Neural progenitor cell (in vitro differentiated cells): ENCODE results near the gene ALK. TPM values are rescaled to one million over a fixed set of nuclear protein-coding genes. Genes with fewer than 3 reads are reported as not detected.

ENCODE experiments used
- DNase-seq: peaks from one replicate; pipeline ENCODE4 v3.0.0-alpha.2; 2016; ENCODE audit warnings: low spot score
- H2AFZ ChIP-seq: fragments of 200-600 bp; sonication (generic); replicated peaks from 2 replicates; pipeline ENCODE4 v1.6.1; 2016; ENCODE audit warnings: antibody characterized with exemption
- H3F3A ChIP-seq: fragments of 200-600 bp; sonication (generic); 2 replicates; pipeline ENCODE4 v1.6.1; 2016; ENCODE audit warnings: antibody characterized with exemption, low read depth
- H3K27ac ChIP-seq: fragments of 200-600 bp; sonication (generic); 2 replicates; pipeline ENCODE4 v1.5.1; 2016; ENCODE audit warnings: mild to moderate bottlenecking
- H3K27me3 ChIP-seq: fragments of 200-600 bp; sonication (generic); 2 replicates; pipeline ENCODE4 v1.6.1; 2016; ENCODE audit warnings: mild to moderate bottlenecking, moderate library complexity
- H3K36me3 ChIP-seq: fragments of 200-600 bp; sonication (generic); 2 replicates; pipeline ENCODE4 v1.5.1; 2016
- H3K4me1 ChIP-seq: fragments of 200-600 bp; sonication (generic); 2 replicates; pipeline ENCODE4 v1.6.1; 2016; ENCODE audit warnings: mixed run types
- H3K4me2 ChIP-seq: fragments of 200-600 bp; sonication (generic); 2 replicates; pipeline ENCODE4 v1.6.1; 2016
- H3K4me3 ChIP-seq: fragments of 200-600 bp; sonication (generic); 2 replicates; pipeline ENCODE4 v1.5.1; 2016
- H3K79me2 ChIP-seq: fragments of 200-600 bp; sonication (generic); 2 replicates; pipeline ENCODE4 v1.6.1; 2016; ENCODE audit warnings: low read depth
- H3K9ac ChIP-seq: fragments of 200-600 bp; sonication (generic); 2 replicates; pipeline ENCODE4 v1.6.1; 2016
- H3K9me3 ChIP-seq: fragments of 200-600 bp; sonication (generic); 2 replicates; pipeline ENCODE4 v1.5.1; 2016; ENCODE audit warnings: low read depth
- H4K20me1 ChIP-seq: fragments of 200-600 bp; sonication (generic); 2 replicates; pipeline ENCODE4 v1.6.1; 2016; ENCODE audit warnings: low read depth
- H3K27ac Mint-ChIP-seq: 3 replicates; pipeline ENCODE4 v1.8.0; 2021; ENCODE audit warnings: mixed read lengths
- H3K27me3 Mint-ChIP-seq: 2 replicates; pipeline ENCODE4 v1.8.0; 2022; ENCODE audit warnings: low read depth, mild to moderate bottlenecking, inconsistent platforms, moderate library complexity, mixed read lengths; ENCODE audit not compliant: insufficient read depth
- H3K36me3 Mint-ChIP-seq: 3 replicates; pipeline ENCODE4 v1.8.0; 2021; ENCODE audit warnings: mixed read lengths
- H3K4me1 Mint-ChIP-seq: 3 replicates; pipeline ENCODE4 v1.8.0; 2021; ENCODE audit warnings: mixed read lengths
- H3K4me3 Mint-ChIP-seq: 3 replicates; pipeline ENCODE4 v1.8.0; 2021; ENCODE audit warnings: mild to moderate bottlenecking, moderate library complexity, mixed read lengths
- H3K9me3 Mint-ChIP-seq: 3 replicates; pipeline ENCODE4 v1.8.0; 2020; ENCODE audit warnings: mixed read lengths
- CTCF ChIP-seq: fragments of 200-600 bp; sonication (generic); IDR thresholded peaks from 2 replicates; pipeline ENCODE4 v1.5.1; 2017; ENCODE audit warnings: antibody characterized with exemption, mild to moderate bottlenecking
- EZH2 ChIP-seq: fragments of 200-600 bp; sonication (generic); IDR thresholded peaks from 2 replicates; pipeline ENCODE4 v1.6.1; 2017; ENCODE audit warnings: antibody characterized with exemption, mild to moderate bottlenecking, moderate library complexity
- EZH2phosphoT487 ChIP-seq: fragments of 200-600 bp; sonication (generic); IDR thresholded peaks from 2 replicates; pipeline ENCODE4 v1.6.1; 2017; ENCODE audit warnings: antibody characterized with exemption
- total RNA-seq: library from RNA; depleted of rRNA; stranded (reverse); fragments of >200 nt; gene quantifications from 2 replicates; pipeline ENCODE4 v1.2.3, GENCODE V29; 2015; ENCODE audit warnings: low replicate concordance

ALK gene
- total RNA-seq, 1 donor from 2014 or later = not detected

- Mint-ChIP-seq H3K27me3 (no peaks in the 10 kb centered on the region), H3K36me3 (no peaks in the 10 kb centered on the region), H3K27ac (no peak overlapping the region), H3K4me1 (peaks cover 3% of the 10 kb centered on the region), H3K9me3 (no peaks in the 10 kb centered on the region), H3K4me3 (no peak overlapping the region)
- H3K4me2 ChIP-seq = no peak overlapping the region
- no peaks in the 10 kb centered on the region for H3F3A ChIP-seq
- no peak overlapping the region for H2AFZ ChIP-seq
- DNase-seq = no peak
- H3K4me1 ChIP-seq = no peaks in the 10 kb centered on the region
- H3K27me3 ChIP-seq = no peaks in the 10 kb centered on the region
- H3K9ac ChIP-seq = no peak overlapping the region
- H3K36me3 ChIP-seq = no peaks in the 10 kb centered on the region
- H3K79me2 ChIP-seq = no peaks in the 10 kb centered on the region
- no peak overlapping the region for H3K27ac ChIP-seq
- H3K4me3 ChIP-seq = no peak overlapping the region
- H3K9me3 ChIP-seq = no peaks in the 10 kb centered on the region
- TF ChIP-seq CTCF = no peak
- TF ChIP-seq EZH2phosphoT487 = no peak
- no peak for TF ChIP-seq EZH2
- H4K20me1 ChIP-seq = no peaks in the 10 kb centered on the region
Measured at GRCh38 chr2:29789911-29790485, 131.4 kb downstream of the ALK start.

- H3K4me3 Mint-ChIP-seq = no peak overlapping the region
- no peaks in the 10 kb centered on the region for H3K36me3 ChIP-seq
- no peak for DNase-seq
- no peak overlapping the region for H3K27ac Mint-ChIP-seq
- TF ChIP-seq EZH2 (no peak), CTCF (no peak), EZH2phosphoT487 (no peak)
- no peaks in the 10 kb centered on the region for H4K20me1 ChIP-seq
- no peak overlapping the region for H3K4me3 ChIP-seq
- no peak overlapping the region for H3K27ac ChIP-seq
- no peak overlapping the region for H2AFZ ChIP-seq
- no peak overlapping the region for H3K9ac ChIP-seq
- no peaks in the 10 kb centered on the region for H3K9me3 Mint-ChIP-seq
- H3K4me1 Mint-ChIP-seq = peaks cover 7% of the 10 kb centered on the region
- H3K4me2 ChIP-seq = no peak overlapping the region
- H3K27me3 Mint-ChIP-seq = peaks cover 2% of the 10 kb centered on the region
- no peaks in the 10 kb centered on the region for H3K36me3 Mint-ChIP-seq
- no peaks in the 10 kb centered on the region for H3K27me3 ChIP-seq
- H3K79me2 ChIP-seq = no peaks in the 10 kb centered on the region
- no peaks in the 10 kb centered on the region for H3K4me1 ChIP-seq
- H3K9me3 ChIP-seq = no peaks in the 10 kb centered on the region
- no peaks in the 10 kb centered on the region for H3F3A ChIP-seq
Measured at GRCh38 chr2:29787473-29788465, 133.6 kb downstream of the ALK start.

GRCh38 chr2:29786361-29786760, 135.0 kb downstream of the ALK start:
- Histone ChIP-seq H3K9ac (no peak overlapping the region), H3K27ac (no peak overlapping the region), H3F3A (no peaks in the 10 kb centered on the region), H4K20me1 (no peaks in the 10 kb centered on the region), H3K4me3 (no peak overlapping the region), H3K27me3 (no peaks in the 10 kb centered on the region), H3K9me3 (no peaks in the 10 kb centered on the region), H3K79me2 (no peaks in the 10 kb centered on the region), H2AFZ (no peak overlapping the region), H3K4me2 (no peak overlapping the region), H3K36me3 (no peaks in the 10 kb centered on the region), H3K4me1 (no peaks in the 10 kb centered on the region)
- Mint-ChIP-seq H3K36me3 (no peaks in the 10 kb centered on the region), H3K27me3 (peaks cover 3% of the 10 kb centered on the region), H3K4me1 (peaks cover 7% of the 10 kb centered on the region), H3K9me3 (no peaks in the 10 kb centered on the region), H3K4me3 (no peak overlapping the region), H3K27ac (no peak overlapping the region)
- no peak for TF ChIP-seq EZH2
- TF ChIP-seq CTCF = no peak
- no peak for TF ChIP-seq EZH2phosphoT487
- no peak for DNase-seq
